Endodermal cell (in vitro differentiated cells): ENCODE results near the gene MINDY4. TPM values are rescaled to one million over a fixed set of nuclear protein-coding genes. Genes with fewer than 3 reads are reported as not detected.

ENCODE experiments used
- DNase-seq: peaks from one replicate; pipeline ENCODE4 v3.0.0-alpha.2; 2017
- H3K27ac ChIP-seq: 2 replicates; pipeline ENCODE4 v1.5.1; 2013; ENCODE audit warnings: mild to moderate bottlenecking, low read depth, low read length, moderate library complexity
- H3K27me3 ChIP-seq: 2 replicates; pipeline ENCODE4 v1.6.1; 2013; ENCODE audit warnings: mild to moderate bottlenecking, low read length, moderate library complexity; ENCODE audit not compliant: insufficient read depth, control insufficient read depth, poor library complexity, severe bottlenecking
- H3K36me3 ChIP-seq: 2 replicates; pipeline ENCODE4 v1.7.0; 2013; ENCODE audit warnings: mild to moderate bottlenecking, low read length, moderate library complexity; ENCODE audit not compliant: control insufficient read depth, insufficient read depth
- H3K4me1 ChIP-seq: one replicate; pipeline ENCODE4 v1.7.0; 2013; ENCODE audit warnings: low read length; ENCODE audit not compliant: control insufficient read depth, insufficient read depth
- H3K4me3 ChIP-seq: 2 replicates; pipeline ENCODE4 v1.5.1; 2013; ENCODE audit warnings: mild to moderate bottlenecking, low read length, moderate library complexity
- H3K9ac ChIP-seq: 2 replicates; pipeline ENCODE4 v1.6.1; 2013; ENCODE audit warnings: mild to moderate bottlenecking, low read length, moderate library complexity; ENCODE audit not compliant: poor library complexity, severe bottlenecking; ENCODE audit errors: extremely low read depth
- H3K9me3 ChIP-seq: 2 replicates; pipeline ENCODE4 v1.6.1; 2013; ENCODE audit warnings: mild to moderate bottlenecking, low read length, moderate library complexity; ENCODE audit not compliant: control insufficient read depth
- H3K27ac Mint-ChIP-seq: 2 replicates; pipeline ENCODE4 v1.8.0; 2020; ENCODE audit warnings: mixed read lengths
- H3K27me3 Mint-ChIP-seq: 2 replicates; pipeline ENCODE4 v1.8.0; 2021; ENCODE audit warnings: mild to moderate bottlenecking, mixed read lengths; ENCODE audit not compliant: insufficient read depth
- H3K36me3 Mint-ChIP-seq: 2 replicates; pipeline ENCODE4 v1.8.0; 2020; ENCODE audit warnings: low read depth, mixed read lengths
- H3K4me1 Mint-ChIP-seq: 2 replicates; pipeline ENCODE4 v1.8.0; 2020; ENCODE audit warnings: mixed read lengths
- H3K4me3 Mint-ChIP-seq: 2 replicates; pipeline ENCODE4 v1.8.0; 2020; ENCODE audit warnings: mild to moderate bottlenecking, moderate library complexity, mixed read lengths
- H3K9me3 Mint-ChIP-seq: 2 replicates; pipeline ENCODE4 v1.8.0; 2020; ENCODE audit warnings: mild to moderate bottlenecking, mixed read lengths
- CTCF ChIP-seq: fragments of 200-600 bp; sonication (generic); conservative IDR thresholded peaks from 2 replicates; pipeline ENCODE4 v1.5.0; 2021; ENCODE audit warnings: antibody characterized with exemption, mild to moderate bottlenecking
- WGBS, 2 experiments: methylation state at CpG; one replicate each; pipeline versions ENCODE4 v1.1.5 to v1.1.7; 2013; ENCODE audit warnings: missing lambda C conversion rate in 2 of 2, mixed read lengths in 1 of 2; ENCODE audit not compliant: insufficient coverage in 1 of 2, insufficient read length in 1 of 2; 5-methylcytosine and 5-hydroxymethylcytosine counted together
- total RNA-seq, 2 donors: library from RNA; stranded (reverse); fragmentation: NEBNext Ultra II Directional in 1 of 2; extraction: Animal tissue kit (Norgen Biotek cat#: 25700) in 1 of 2; gene quantifications; 2 replicates in 1 of 2; 3 replicates in 1 of 2; pipeline ENCODE4 v1.2.1, GENCODE V29; 2021

MINDY4 gene
- total RNA-seq, 2 donors from 2014 or later: 7.2 to 8.1 TPM

GRCh38 chr7:30723776-30724175, 47.4 kb upstream of the MINDY4 start:
- no peak for TF ChIP-seq CTCF
- WGBS, 2 experiments: 60 to 78% methylated on average over 1 to 4 of the region's 4 CpGs

GRCh38 chr7:30726296-30727006, 44.8 kb upstream of the MINDY4 start:
- Mint-ChIP-seq H3K9me3 (no peaks in the 10 kb centered on the region), H3K27me3 (peaks cover 10% of the 10 kb centered on the region), H3K4me3 (no peak overlapping the region), H3K27ac (no peak overlapping the region), H3K4me1 (peaks cover 7% of the 10 kb centered on the region), H3K36me3 (no peaks in the 10 kb centered on the region)
- DNase-seq: no peak
- Histone ChIP-seq H3K9ac (no peak overlapping the region), H3K4me3 (no peak overlapping the region), H3K27me3 (peaks cover 6% of the 10 kb centered on the region), H3K36me3 (no peaks in the 10 kb centered on the region), H3K4me1 (no peaks in the 10 kb centered on the region), H3K9me3 (no peaks in the 10 kb centered on the region), H3K27ac (no peak overlapping the region)
- TF ChIP-seq CTCF: peak; percentile 40
- 96 to 100% methylated on average over 1 to 7 of the region's 7 CpGs for WGBS, 2 experiments

More at GRCh38 chr7:30723776-30724175, 47.4 kb upstream of the MINDY4 start:
- H3K4me1 ChIP-seq: no peaks in the 10 kb centered on the region
- no peak overlapping the region for H3K27ac Mint-ChIP-seq
- DNase-seq: no peak
- H3K27ac ChIP-seq: no peak overlapping the region
- no peaks in the 10 kb centered on the region for H3K36me3 ChIP-seq
- H3K4me3 ChIP-seq: no peak overlapping the region
- no peak overlapping the region for H3K9ac ChIP-seq
- H3K4me3 Mint-ChIP-seq: no peak overlapping the region
- peaks cover 22% of the 10 kb centered on the region for H3K9me3 Mint-ChIP-seq
- H3K36me3 Mint-ChIP-seq: peaks cover 4% of the 10 kb centered on the region
- no peaks in the 10 kb centered on the region for H3K9me3 ChIP-seq
- H3K27me3 Mint-ChIP-seq: peaks cover 24% of the 10 kb centered on the region
- peaks cover 6% of the 10 kb centered on the region for H3K27me3 ChIP-seq
- H3K4me1 Mint-ChIP-seq: peaks cover 7% of the 10 kb centered on the region

- H3K27ac ChIP-seq: no peak overlapping the region
- H3K27ac Mint-ChIP-seq: no peak overlapping the region
These were observed 43.9 kb upstream of the MINDY4 start for GRCh38 chr7:30727061-30727945.

More at GRCh38 chr7:30727061-30727945, 43.9 kb upstream of the MINDY4 start:
- no peak for DNase-seq
- Histone ChIP-seq H3K9ac (no peak overlapping the region), H3K27me3 (peaks cover 6% of the 10 kb centered on the region), H3K4me3 (no peak overlapping the region), H3K36me3 (no peaks in the 10 kb centered on the region), H3K9me3 (no peaks in the 10 kb centered on the region), H3K4me1 (no peaks in the 10 kb centered on the region)
- no peaks in the 10 kb centered on the region for H3K9me3 Mint-ChIP-seq
- H3K36me3 Mint-ChIP-seq: no peaks in the 10 kb centered on the region
- H3K27me3 Mint-ChIP-seq: peaks cover 8% of the 10 kb centered on the region
- no peak overlapping the region for H3K4me3 Mint-ChIP-seq
- WGBS, 2 experiments: 52 to 60% methylated on average over 6 to 8 of the region's 8 CpGs
- peaks cover 7% of the 10 kb centered on the region for H3K4me1 Mint-ChIP-seq
- TF ChIP-seq CTCF: no peak
